NCI-H1694 (cell line): ENCODE data around the gene PRRG2.

Experiments
- DNase-seq: peaks from one replicate; lab custom pipeline; 2025; lab: John Stamatoyannopoulos, UW

PRRG2 gene

DNA sequence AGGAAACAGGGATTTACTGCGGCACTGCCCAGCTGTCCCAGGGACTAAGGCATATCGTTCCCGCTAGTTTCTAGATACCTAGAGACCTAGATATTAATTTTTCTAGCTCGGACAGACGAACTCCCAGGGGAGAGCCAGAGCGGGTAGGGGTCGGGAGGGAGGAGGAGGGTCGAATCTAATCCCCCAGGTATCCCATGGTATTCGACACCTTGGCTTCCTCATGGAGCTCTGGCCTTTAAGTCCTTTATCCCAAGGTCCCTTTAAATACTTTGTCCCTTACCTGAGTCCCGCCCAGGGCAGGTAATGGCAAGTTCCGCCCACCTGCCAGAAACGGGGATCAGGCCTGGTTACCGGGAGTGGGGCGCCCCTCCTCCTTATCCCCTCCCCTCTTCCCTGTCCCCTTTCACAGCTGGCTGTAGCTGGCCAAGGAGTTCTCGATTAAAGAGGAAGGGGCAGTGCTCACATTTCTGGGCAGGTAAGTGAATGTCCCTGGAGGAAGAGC lies at the start of gene PRRG2:
TSS of gene PRRG2 (plus strand) at position 310 of the 502 bp plus-strand sequence. CDS start 1,904 bp downstream, outside the sequence.
- no peak for DNase-seq

DNA sequence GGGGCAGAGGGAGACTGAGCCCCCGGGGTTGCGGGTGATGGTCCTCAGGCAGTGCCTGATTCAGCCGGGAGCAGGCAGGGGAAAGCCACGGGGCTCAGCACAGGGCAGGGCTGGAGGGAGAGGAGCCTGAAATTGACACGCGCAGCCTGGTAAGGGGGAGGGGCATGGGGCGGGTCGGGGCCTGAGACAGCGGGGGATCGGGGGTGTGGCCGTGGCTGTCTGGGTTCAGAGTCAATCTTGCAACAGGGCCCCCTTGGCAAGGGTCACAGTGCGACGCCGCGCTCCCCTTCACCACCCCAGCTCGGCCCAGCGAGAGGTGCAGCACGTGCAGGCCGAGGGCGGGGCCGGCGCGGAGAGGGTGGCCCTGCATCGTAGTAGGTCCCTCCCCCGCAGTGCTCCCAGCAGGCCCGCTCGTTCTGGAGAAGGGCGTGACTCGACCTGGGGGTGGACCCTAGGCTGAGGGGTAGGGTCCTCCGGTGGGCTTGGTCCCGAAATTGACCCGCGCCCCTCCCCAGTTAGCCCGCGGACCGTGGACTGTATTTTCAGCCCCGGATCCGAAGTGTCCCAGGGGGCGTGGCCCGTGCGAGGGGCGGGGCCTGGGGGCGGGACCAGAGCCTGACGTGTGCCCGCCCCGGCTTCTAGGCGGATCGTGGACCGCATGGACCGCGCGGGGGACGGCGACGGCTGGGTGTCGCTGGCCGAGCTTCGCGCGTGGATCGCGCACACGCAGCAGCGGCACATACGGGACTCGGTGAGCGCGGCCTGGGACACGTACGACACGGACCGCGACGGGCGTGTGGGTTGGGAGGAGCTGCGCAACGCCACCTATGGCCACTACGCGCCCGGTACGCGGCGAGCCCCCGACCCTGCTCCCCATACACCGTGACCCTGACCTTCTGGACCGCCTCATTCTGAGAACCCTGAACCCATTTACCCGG lies 47.3 kb upstream of the PRRG2 start:
- no peak for DNase-seq

DNA sequence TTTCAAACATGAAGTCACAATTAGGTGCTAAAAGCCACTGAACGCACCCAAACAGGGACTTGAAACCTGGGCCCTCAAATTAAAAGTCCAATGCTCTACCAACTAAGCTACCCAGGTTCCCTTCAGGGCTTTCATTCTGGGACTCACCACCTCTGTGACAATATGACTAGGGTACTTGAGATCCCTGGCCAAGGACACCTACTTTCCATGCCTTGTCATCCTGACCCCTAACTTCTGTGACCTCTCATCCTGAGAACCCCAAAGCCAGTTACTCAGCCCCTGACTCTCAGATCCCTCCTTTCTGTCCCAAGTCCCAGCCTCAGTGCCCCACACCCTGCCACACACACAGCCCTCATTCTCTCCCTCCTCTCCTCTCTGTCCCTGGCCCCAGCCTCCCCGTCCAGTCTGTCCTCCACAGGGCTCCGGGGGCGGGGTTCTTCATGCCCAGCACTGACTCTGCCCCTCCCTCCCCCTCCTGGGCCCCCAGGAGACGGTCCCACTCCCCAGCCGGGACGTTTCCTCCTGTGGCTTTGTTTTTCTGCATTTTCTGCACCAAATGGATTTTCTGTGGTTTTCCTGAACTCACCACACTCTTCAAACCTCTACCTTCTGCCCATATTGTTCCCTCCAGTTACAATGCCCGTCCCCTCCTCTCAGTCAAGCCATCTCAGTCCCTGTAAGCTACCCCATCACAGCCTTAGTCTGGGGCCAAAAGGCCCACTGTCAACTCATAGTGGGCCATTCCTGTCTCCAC lies 46.3 kb upstream of the PRRG2 start:
- DNase-seq, result no peak

DNA sequence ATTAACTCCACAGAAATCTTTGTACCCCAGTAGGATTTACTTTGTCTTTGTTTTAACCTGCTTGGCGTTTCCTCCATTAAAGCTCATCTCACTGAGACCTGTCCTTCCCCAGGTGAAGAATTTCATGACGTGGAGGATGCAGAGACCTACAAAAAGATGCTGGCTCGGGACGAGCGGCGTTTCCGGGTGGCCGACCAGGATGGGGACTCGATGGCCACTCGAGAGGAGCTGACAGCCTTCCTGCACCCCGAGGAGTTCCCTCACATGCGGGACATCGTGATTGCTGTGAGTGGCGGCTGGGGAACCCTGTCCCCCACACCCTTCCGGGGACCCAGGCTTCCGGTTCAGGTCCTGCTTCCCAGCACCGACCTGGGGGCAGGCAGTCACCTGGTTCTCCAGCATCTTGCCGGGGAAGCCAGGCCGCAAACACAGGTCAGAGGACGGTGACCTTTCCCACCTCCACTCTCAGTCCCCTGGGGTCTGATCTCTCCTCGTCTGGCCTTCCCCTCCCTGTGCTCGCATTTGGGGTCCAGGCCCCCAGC lies 44.1 kb upstream of the PRRG2 start:
- DNase-seq, result no peak

DNA sequence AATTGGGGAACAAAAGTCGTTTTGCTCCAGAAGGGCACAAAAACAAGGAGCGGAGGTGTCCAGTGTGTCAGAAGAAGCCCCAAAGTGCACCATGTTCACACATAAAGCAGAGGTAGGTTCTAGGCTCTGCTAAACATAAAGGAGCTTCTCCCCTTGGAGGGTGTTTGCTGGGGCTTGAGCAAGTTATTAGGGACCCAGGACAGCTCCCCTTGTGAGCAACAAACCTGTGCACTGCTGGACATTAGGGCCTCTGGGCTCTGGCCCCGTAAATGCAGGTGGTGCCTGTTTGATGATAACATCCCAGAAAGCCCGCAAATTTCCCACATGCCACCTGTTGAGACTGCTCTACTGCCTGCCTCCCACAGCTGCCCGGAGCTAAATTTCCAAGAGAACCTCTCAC lies 42.5 kb upstream of the PRRG2 start:
- DNase-seq, result no peak

DNA sequence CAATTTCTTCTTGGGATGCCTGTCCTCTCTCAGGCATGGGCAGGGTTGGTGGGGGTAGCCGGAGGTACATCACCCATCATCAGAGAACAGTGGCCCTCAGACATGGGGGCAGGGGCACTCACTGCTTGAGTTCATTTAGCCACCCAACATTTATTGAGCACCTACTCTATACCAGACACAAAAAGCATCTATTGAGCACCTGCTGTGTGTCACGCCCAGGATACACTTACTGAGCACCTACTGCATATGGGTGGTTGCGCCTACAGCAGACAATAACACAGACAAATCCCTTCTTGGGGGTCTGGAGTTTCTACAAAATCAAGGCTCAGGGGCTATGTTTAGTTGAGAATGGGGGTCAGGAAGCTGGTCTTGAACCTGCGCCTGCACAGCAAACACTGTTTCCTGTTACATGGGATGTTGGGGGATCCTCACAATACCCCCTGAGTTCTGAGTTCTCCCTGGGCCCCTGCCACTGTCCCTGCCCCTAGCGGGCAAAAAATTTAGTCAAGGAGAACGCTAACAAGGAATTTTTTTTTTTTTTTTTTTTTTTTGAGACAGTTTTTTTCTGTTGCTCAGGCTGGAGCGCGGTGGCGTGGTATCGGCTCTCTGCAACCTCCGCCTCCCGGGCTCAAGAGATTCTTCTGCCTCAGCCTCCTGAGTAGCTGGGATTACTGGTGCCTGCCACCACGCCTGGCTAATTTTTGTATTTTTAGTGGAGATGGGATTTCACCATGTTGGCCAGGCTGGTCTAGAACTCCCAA lies 41.7 kb upstream of the PRRG2 start:
- no peak for DNase-seq

DNA sequence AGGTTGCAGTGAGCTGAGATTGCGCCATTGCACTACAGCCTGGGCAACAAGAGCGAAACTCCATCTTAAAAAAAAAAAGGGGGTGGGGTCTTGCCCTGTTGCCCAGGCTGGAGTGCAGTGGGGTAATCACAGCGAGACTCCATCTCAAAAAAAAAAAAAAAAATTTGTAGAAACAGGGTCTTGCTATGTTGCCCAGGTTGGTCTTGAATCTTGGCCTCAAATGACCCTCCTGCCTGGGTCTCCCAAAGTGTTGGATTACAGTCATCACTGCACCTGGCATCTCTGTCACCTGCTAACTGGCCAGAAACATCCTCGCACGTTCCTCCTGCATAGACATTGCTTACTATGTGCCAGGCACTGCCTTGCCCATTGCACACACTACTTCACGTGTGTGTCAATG lies 39.2 kb upstream of the PRRG2 start:
- DNase-seq, result no peak

DNA sequence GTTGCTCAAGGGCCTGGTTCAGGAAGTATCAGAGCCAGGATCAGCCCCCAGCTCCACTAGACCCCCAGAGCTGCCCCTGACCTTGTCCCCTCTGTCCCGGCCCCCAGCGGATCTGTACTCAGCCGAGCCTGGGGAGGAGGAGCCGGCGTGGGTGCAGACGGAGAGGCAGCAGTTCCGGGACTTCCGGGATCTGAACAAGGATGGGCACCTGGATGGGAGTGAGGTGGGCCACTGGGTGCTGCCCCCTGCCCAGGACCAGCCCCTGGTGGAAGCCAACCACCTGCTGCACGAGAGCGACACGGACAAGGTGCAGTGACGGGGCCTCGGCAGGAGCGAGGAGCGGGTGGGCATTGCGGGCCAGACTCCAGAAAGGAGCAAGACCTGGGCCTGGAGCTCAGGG lies 38.7 kb upstream of the PRRG2 start:
- DNase-seq, result no peak

DNA sequence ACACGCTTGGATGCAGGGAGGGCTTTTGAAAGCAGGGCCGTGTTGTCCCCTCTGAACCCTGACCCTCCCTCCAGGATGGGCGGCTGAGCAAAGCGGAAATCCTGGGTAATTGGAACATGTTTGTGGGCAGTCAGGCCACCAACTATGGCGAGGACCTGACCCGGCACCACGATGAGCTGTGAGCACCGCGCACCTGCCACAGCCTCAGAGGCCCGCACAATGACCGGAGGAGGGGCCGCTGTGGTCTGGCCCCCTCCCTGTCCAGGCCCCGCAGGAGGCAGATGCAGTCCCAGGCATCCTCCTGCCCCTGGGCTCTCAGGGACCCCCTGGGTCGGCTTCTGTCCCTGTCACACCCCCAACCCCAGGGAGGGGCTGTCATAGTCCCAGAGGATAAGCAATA lies 38.1 kb upstream of the PRRG2 start:
- DNase-seq, result no peak

DNA sequence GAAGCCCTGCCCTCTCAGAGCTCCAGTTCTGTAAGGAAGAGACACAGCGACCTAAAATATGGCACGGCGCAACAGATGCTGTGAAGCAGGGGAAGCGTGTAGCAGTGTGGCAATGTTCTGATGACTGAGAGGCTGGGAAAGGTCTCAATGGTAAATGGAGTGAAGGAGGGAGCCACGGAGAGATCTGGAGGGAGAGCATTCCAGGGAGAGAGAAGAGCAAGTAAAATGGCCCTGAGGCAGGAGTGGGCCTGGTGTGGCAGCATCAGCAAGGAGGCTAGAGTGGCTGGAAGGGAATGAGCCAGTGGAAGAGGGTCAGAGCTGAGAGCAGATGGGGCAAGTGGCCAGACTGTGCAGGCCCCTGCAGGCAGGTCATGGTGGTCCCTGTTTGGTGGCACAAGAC lies 37.0 kb upstream of the PRRG2 start:
- DNase-seq, result no peak

DNA sequence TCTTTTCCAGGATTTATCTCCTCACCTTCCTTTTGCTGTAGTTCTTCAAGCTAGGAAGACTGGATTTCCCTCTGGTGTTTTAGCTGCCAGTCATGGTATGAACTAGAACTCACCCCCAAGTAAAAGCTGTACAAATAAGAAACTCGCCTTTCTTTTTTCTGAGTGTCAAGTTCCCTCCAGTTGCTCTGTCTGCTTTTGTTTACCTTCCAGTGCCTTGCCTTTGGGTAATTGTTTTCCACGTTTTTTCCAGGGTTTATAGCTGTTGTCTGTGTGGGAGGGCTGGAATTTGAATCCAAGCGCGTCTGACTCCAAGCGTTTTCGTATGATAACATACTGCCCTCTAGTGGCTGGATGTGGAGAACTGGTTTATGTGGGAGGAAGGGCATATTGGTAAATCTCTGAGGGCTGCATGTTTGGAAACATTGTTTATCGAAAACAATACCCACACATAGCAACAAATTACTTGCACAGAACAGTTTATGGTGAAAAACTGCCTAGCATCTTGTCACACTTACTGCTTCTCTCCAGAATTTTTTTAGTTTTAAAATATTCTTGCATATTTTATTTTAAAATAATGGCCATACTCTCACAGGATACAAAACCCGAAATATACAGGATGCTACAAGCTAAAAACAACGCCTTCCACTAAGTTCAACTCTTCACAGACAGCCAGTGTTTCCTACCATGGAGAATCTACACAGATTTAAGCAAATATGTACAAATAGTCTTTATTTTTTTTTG lies 34.1 kb upstream of the PRRG2 start:
- peak; percentile 95 for DNase-seq

DNA sequence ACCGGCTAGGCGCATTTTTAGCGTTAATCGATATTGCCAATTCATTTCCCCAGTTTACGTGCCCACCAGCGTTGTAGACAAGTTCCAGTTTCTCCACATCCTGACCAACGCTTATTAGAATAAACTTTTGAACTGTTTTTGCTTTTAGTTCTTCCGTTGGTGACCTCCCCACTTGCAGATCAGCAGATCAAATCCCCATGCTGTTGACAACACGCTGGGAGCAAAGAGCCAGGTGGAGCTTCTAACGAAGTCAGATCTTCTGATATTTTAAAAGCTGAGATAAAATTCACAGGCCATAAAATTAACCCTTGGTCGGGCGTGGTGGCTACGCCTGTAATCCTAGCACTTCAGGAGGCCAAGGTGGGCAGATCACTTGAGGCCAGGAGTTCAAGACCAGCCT lies 32.1 kb upstream of the PRRG2 start:
- DNase-seq, result no peak

DNA sequence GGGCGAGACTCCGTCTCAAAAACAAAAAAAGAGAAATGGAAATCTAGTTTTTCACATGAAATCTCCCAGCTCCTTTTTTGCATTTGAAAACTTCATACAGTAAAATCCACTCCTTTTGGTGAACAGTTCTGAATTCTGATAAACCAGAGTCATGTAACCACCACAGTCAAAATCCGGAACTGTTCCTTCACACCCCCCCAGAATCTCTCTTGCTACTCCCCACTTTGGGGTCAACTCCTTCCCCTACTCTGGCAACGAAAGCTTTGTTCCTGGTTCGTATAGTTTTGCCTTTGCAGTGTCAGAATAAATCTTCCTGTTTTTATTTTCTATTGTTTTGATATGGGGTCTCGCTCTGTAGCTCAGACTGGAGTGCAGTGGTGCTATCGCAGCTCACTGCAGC lies 29.6 kb upstream of the PRRG2 start:
- no peak for DNase-seq

DNA sequence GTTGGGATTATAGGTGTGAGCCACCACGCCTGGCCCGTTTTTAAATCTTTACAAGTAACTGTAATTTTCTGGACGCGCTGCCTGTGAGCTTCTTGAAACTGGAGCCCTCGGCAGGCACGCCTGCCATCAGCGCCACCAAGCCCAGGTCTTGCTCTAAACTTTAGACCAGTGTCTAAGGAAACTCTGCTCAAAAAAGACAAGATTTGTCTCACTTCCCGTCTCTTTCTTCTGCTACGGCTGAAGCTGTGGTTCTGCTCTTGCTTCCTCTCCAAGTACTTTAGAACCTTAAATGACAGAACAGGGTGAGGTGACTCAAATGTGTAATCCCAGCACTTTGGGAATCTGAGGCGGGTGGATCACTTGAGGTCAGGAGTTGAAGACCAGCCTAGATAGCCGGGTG lies 28.4 kb upstream of the PRRG2 start:
- DNase-seq, result no peak

DNA sequence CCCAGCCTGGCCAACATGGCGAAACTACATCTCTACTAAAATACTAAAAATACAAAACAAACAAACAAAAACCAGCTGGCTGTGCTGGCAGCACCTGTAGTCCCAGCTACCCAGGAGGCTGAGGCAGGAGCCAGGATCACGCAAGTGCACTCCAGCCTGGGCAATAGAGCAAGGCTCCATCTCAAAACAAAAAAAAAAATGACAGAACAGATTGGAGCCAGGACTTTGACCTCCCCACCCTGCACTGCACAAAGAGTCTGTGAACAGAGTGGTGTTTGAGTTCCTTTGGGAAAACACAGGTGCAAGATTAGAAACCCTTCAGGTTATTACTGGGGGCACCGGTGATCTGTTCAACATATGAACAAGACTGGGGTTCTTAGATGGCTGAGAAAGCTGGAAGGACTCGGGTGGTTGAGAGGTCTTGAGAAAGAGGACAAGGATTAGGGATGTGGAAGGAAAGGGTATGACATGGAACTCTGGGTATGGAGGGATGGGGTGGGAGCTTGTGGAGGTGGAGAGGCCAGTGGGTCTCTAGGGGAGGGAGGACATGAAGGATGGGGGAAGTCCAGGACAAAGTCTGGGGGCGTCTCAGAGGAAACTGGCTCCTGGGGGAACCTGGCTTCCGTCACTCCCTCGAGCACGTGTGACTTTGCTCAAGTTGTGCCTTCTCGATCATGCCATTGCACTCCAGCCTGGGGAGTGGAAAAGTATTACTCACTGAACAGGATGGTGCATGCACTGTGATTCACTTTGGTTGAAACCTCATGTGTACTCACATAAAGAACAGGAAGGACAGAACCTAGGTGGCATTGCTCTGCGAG lies 27.5 kb upstream of the PRRG2 start:
- DNase-seq, result no peak

DNA sequence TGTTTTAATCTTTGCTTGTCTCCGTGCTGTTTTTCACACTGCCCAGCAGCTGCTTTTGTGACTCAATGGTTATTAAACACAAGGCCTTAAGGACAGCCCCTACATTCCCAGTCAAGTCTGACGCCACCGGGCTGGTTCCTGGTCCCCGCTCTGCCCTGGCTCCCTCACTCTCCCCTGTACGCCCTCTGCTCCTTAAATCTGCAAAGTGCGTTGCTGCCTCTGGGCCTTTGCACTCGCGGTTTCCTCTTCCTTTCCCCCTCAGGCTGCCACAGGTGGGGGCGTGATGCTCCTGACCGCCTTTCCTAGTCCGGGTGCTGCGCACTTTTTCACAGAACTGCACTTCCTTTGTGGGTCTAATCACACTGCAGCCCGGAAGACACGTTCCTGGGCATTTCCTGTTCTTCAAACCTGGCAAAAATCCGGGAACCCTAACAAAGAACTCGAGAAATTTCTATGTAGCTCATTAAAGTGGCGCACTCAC lies 26.4 kb upstream of the PRRG2 start:
- DNase-seq, result no peak

DNA sequence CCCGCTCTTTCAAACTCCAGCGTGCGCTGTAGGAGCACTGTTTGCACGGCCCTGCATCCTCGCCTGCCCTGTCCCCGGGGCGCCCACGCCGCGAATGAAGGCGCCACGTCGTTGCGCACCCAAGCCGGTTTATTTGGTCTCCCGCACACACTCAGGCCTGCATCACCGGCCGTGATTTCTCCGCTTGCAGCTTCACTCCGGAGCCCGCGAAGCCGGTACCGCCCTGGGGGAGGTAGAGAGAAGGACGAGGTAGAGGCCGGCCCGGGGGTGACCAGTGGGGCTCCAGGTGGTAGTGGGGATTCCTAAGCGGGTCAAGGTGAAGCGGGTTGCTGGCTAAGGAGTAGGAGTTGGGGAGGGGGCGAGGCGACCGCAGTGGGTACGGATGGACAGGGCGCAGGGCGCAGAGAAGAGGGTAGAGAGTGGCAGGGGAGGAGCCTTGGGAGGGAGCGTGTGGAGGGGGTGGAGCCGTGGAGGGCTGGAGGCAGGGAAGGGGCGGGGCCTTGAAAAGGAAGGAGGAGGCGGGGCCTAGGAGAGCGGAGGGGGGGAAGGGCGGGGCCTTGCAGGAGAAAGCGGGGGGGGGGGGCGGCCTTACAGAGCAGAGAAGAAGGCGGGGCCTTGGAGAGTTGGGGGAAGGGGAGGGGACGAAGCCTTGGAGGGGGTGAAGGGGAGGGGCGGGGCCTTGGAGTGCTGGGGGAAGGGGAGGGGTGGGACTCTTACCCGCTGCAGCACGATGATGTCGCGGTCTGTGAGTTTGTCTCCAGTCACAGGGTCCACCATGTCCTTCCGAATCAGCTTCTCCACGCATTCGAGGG lies 25.3 kb upstream of the PRRG2 start:
- DNase-seq, result no peak

DNA sequence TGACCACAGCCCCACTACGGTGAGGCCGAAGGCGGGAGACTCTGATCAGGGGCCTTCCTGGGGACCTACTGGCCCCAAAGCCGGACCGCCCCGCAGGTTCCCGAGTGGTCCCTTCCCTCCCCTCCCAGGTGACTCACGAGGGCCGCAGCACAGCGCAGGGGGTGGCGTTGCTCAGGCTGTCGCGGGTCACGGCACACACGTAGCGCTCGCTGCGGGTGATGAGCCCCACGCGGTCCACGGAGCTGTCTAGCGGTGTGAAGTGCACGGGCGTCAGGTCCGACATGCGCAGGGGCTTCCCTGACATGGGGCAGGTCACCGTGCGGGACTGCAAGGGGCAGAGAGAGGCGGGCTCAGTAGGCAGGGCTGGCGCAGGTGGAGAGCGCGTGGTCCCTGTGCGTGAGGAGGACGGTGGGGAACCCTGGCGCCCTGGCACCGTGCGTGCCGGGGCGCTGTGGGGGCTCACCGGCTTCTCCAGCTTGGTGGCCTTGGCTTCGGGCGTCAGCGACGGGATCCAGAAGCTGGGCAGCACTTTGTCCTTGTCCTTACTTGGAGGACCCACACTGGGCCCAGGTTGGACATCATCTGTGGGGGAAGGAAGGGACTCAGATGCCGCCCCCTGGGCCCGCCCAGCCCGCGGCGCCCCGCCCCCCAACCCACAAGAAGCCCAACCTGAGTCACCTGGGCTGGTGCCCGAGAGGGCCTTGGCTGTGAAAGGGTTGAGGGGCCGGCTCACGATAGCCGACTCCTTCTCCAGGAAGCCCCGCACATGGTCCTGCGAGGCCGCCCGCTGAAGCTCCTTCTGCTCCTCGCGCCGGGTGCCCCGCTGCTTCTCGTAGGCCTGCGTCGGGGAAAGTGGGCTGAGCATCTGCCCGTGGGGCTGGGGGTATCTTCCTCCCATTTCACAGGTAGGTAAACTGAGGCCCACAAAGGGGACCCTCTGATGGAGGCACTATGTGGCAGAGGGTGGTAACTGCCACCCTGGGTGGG lies 24.4 kb upstream of the PRRG2 start:
- DNase-seq, result no peak
